Activated CD4-positive, alpha-beta T cell treated with anti-CD3 and anti-CD28 coated beads, Interleukin-2, amount 10 ng/mL, durations not matched to agents 7 days and 5 days (primary cell): ENCODE data around the gene PARVA. TPM values are rescaled to one million over a fixed set of nuclear protein-coding genes. Genes with fewer than 3 reads are reported as not detected.
"Not testable (repeated sequence)": the region's sequence is repeated elsewhere in the genome, so short reads cannot be mapped to it uniquely, and the experiment has no call there.

Experiments used
- CTCF ChIA-PET: fragments of 350-600 bp; sonication (Branson Sonifier 250); formaldehyde crosslinking; loops from one replicate; lab custom pipeline; 2021; ENCODE audit warnings: antibody characterized with exemption; lab: Charles Lee
- POLR2A ChIA-PET: fragments of 350-600 bp; sonication (Branson Sonifier 250); formaldehyde crosslinking; loops from one replicate; lab custom pipeline; 2021; ENCODE audit warnings: antibody characterized with exemption; lab: Charles Lee
- DNase-seq: peaks from one replicate; pipeline ENCODE4 v3.0.0-alpha.2; 2020
- H3K27ac Mint-ChIP-seq: one replicate; pipeline ENCODE4 v1.8.0; 2021; ENCODE audit warnings: mild to moderate bottlenecking, moderate library complexity, mixed read lengths
- H3K27me3 Mint-ChIP-seq: one replicate; pipeline ENCODE4 v1.8.0; 2021; ENCODE audit warnings: mixed read lengths
- H3K36me3 Mint-ChIP-seq: one replicate; pipeline ENCODE4 v1.8.0; 2021; ENCODE audit warnings: low read depth, mixed read lengths
- H3K4me1 Mint-ChIP-seq: one replicate; pipeline ENCODE4 v1.8.0; 2021; ENCODE audit warnings: mixed read lengths
- H3K4me3 Mint-ChIP-seq: one replicate; pipeline ENCODE4 v1.8.0; 2021; ENCODE audit warnings: mild to moderate bottlenecking, moderate library complexity, mixed read lengths
- H3K9me3 Mint-ChIP-seq: one replicate; pipeline ENCODE4 v1.8.0; 2021; ENCODE audit warnings: mixed read lengths
- total RNA-seq, 2 experiments: library from RNA; stranded (reverse); gene quantifications; one replicate each; pipeline ENCODE4 v1.2.3, GENCODE V29; 2021

Gene PARVA
- total RNA-seq, 2 experiments from 2014 or later, result 0.22 TPM; not detected in 1

- no peak overlapping the region for H3K4me3 Mint-ChIP-seq
- no peaks in the 10 kb centered on the region for H3K27me3 Mint-ChIP-seq
- no peak overlapping the region for H3K27ac Mint-ChIP-seq
- POLR2A ChIA-PET, result no interaction called here
- no peaks in the 10 kb centered on the region for H3K9me3 Mint-ChIP-seq
- H3K36me3 Mint-ChIP-seq, result no peaks in the 10 kb centered on the region
- H3K4me1 Mint-ChIP-seq, result no peaks in the 10 kb centered on the region
- CTCF ChIA-PET, result no interaction called here
- no peak for DNase-seq
Observed at GRCh38 chr11:12512826-12513395, 135.5 kb downstream of the PARVA start.

- H3K4me3 Mint-ChIP-seq, result no peak overlapping the region
- no peak overlapping the region for H3K27ac Mint-ChIP-seq
- no peak for DNase-seq
- ChIA-PET POLR2A (no interaction called here), CTCF (interaction anchor here (0.6 to 1.2 kb wide), 3 partner anchors 20 to 1661 kb away, joined by 3 read pairs; no protein-coding TSS in a partner anchor)
- no peaks in the 10 kb centered on the region for H3K36me3 Mint-ChIP-seq
- H3K27me3 Mint-ChIP-seq, result no peaks in the 10 kb centered on the region
- H3K4me1 Mint-ChIP-seq, result no peaks in the 10 kb centered on the region
- H3K9me3 Mint-ChIP-seq, result no peaks in the 10 kb centered on the region
Observed at GRCh38 chr11:12516387-12517105, 139.2 kb downstream of the PARVA start.

GRCh38 chr11:12517306-12517705 is 139.9 kb downstream of the PARVA start:
- H3K4me3 Mint-ChIP-seq, result no peak overlapping the region
- no peaks in the 10 kb centered on the region for H3K27me3 Mint-ChIP-seq
- H3K9me3 Mint-ChIP-seq, result no peaks in the 10 kb centered on the region
- H3K4me1 Mint-ChIP-seq, result no peaks in the 10 kb centered on the region
- CTCF ChIA-PET, result interaction anchor here (0.6 to 1.2 kb wide), 2 partner anchors 21 to 1661 kb away, joined by 3 read pairs; no protein-coding TSS in a partner anchor
- POLR2A ChIA-PET, result no interaction called here
- no peaks in the 10 kb centered on the region for H3K36me3 Mint-ChIP-seq
- H3K27ac Mint-ChIP-seq, result no peak overlapping the region
- no peak for DNase-seq

DNA sequence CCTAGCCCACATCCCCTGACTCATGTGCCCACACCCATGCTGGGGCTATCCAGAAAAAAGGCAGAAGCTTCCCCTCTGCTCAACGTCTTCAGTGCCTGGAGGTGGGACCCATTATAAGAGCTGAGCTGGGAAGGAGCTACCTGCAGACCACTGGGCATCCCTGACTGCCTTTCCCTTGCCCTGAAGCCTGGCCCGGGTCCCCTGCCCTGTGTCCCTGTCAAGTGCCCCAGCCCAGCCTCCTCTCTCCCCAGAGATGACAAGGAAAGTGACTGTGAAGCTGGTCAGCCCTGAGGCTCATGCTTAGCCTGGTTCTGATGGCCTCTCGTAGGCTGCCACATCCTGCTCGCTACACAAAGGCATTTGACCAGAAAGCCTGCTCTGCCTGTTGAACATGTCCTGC is 140.4 kb downstream of the PARVA start:
- Mint-ChIP-seq H3K27ac (no peak overlapping the region), H3K27me3 (no peaks in the 10 kb centered on the region), H3K4me1 (no peaks in the 10 kb centered on the region), H3K4me3 (no peak overlapping the region), H3K36me3 (no peaks in the 10 kb centered on the region), H3K9me3 (no peaks in the 10 kb centered on the region)
- DNase-seq, result no peak
- ChIA-PET POLR2A (no interaction called here), CTCF (interaction anchor here (1.2 kb wide), 1 partner anchor 21 kb away, joined by 3 read pairs; no protein-coding TSS in a partner anchor)

DNA sequence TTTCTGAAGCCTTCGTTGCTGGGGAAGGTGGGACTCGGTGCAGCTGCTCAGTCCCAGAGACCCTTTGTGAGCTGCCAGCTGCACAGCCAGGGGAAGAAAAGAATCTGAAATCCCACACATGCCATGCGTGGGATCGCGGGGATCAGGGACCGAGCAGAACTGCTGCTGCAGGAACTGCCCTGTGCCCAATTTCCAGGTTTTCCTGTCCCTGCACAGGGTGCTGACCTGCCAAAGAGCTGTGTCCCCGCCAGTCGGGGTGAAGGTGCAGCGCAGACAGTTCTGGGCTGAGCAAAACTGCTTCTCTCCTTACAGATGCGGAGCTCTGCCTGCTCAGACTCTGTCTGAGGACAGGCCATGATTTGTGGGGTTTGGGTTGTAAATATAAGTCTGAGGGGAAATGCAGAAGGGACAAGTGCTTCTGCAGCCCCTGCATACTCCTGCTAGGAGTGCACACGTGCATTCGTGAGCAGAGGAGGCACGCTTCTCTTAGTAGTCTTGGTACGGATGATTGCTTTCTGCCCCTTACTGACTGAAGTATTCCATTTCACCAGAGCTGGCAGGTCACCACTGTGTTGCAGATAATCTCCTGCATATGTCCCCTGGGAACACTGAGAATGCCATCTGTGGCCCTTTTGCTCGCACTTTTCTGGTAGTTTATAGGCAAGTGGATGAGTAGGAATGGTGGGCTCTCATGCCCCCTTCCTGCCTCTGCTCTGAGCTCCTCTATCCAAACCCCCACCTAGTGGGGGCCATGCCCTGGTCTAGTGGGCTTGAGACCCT is 141.4 kb downstream of the PARVA start:
- no peaks in the 10 kb centered on the region for H3K4me1 Mint-ChIP-seq
- H3K27me3 Mint-ChIP-seq, result no peaks in the 10 kb centered on the region
- H3K27ac Mint-ChIP-seq, result no peak overlapping the region
- no peaks in the 10 kb centered on the region for H3K9me3 Mint-ChIP-seq
- H3K36me3 Mint-ChIP-seq, result no peaks in the 10 kb centered on the region
- ChIA-PET POLR2A (no interaction called here), CTCF (interaction anchor here (0.6 kb wide), 1 partner anchor 8 kb away, joined by 3 read pairs; no protein-coding TSS in a partner anchor)
- no peak for DNase-seq
- H3K4me3 Mint-ChIP-seq, result no peak overlapping the region

GRCh38 chr11:12520054-12520453 is 142.7 kb downstream of the PARVA start:
- Mint-ChIP-seq H3K4me3 (no peak overlapping the region), H3K36me3 (no peaks in the 10 kb centered on the region), H3K27ac (no peak overlapping the region), H3K9me3 (no peaks in the 10 kb centered on the region), H3K4me1 (no peaks in the 10 kb centered on the region), H3K27me3 (no peaks in the 10 kb centered on the region)
- ChIA-PET POLR2A (no interaction called here), CTCF (no interaction called here)
- no peak for DNase-seq

- H3K4me1 Mint-ChIP-seq, H3K36me3 Mint-ChIP-seq, DNase-seq, H3K27me3 Mint-ChIP-seq, H3K4me3 Mint-ChIP-seq, H3K9me3 Mint-ChIP-seq, H3K27ac Mint-ChIP-seq, POLR2A ChIA-PET, CTCF ChIA-PET: not testable (repeated sequence)
Observed at GRCh38 chr11:12520576-12520975, 143.2 kb downstream of the PARVA start.

- Mint-ChIP-seq H3K4me3 (no peak overlapping the region), H3K4me1 (no peaks in the 10 kb centered on the region), H3K27ac (no peak overlapping the region), H3K36me3 (no peaks in the 10 kb centered on the region), H3K27me3 (no peaks in the 10 kb centered on the region), H3K9me3 (no peaks in the 10 kb centered on the region)
- ChIA-PET POLR2A (no interaction called here), CTCF (no interaction called here)
- DNase-seq, result no peak
Observed at GRCh38 chr11:12523180-12523924, 146.0 kb downstream of the PARVA start.

GRCh38 chr11:12524865-12525264 is 147.5 kb downstream of the PARVA start:
- ChIA-PET CTCF (no interaction called here), POLR2A (interaction anchor here (0.7 kb wide), 1 partner anchor 976 kb away, joined by 3 read pairs; no protein-coding TSS in a partner anchor)
- Mint-ChIP-seq H3K9me3 (no peaks in the 10 kb centered on the region), H3K27ac (no peak overlapping the region), H3K36me3 (no peaks in the 10 kb centered on the region), H3K4me1 (no peaks in the 10 kb centered on the region), H3K4me3 (no peak overlapping the region), H3K27me3 (no peaks in the 10 kb centered on the region)
- no peak for DNase-seq

- CTCF ChIA-PET, result no interaction called here
Observed at GRCh38 chr11:12525466-12526055, 148.2 kb downstream of the PARVA start.

DNA sequence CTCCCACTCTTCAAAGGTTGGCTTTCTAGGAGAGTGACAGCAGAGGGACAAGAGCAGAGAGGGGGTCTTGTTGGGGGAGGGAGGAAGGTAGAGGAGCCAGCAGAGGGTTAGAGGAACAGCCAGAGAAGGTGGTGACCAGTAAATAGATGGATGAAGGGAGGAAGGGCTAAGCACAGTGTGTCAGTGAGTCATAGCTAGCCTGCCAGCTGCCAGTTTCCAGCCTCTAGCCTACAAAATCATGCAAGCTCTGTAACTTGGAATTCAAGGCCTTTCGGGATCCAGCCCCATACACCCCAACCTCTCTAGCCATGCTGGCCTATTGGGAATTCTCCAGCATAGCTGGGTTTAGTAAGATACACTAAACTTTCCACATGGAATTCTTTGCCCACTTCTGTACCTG is 149.4 kb downstream of the PARVA start:
- no peaks in the 10 kb centered on the region for H3K4me1 Mint-ChIP-seq
- no peaks in the 10 kb centered on the region for H3K9me3 Mint-ChIP-seq
- no peaks in the 10 kb centered on the region for H3K27me3 Mint-ChIP-seq
- no peak overlapping the region for H3K27ac Mint-ChIP-seq
- H3K4me3 Mint-ChIP-seq, result no peak overlapping the region
- H3K36me3 Mint-ChIP-seq, result no peaks in the 10 kb centered on the region
- DNase-seq, result no peak
- CTCF ChIA-PET, result interaction anchor here (1.1 kb wide), 1 partner anchor 9 kb away, joined by 3 read pairs; no protein-coding TSS in a partner anchor
- POLR2A ChIA-PET, result no interaction called here

More at GRCh38 chr11:12525466-12526055, 148.2 kb downstream of the PARVA start:
- POLR2A ChIA-PET, result interaction anchor here (0.7 kb wide), 1 partner anchor 976 kb away, joined by 3 read pairs; no protein-coding TSS in a partner anchor
- Mint-ChIP-seq H3K4me1 (no peaks in the 10 kb centered on the region), H3K4me3 (no peak overlapping the region), H3K36me3 (no peaks in the 10 kb centered on the region), H3K27ac (no peak overlapping the region), H3K9me3 (no peaks in the 10 kb centered on the region), H3K27me3 (no peaks in the 10 kb centered on the region)
- DNase-seq, result no peak

DNA sequence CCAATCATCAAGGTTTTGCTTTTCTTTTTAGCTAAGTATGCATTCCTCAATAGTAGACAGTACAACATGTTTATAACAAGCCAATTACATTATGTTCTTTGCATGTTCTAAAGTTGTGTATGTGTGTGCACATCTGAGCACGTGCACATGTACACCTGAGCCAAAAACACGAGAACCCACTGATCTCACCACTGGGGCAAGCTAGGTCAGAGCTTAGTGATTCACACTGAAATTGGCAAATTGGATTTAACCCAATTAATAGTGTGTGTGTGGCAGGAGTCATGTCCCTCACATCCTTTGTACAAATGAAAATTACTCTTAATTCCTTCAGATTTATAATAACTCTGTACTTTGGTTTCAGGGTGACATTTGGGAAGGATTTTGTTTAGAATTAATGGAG is 151.1 kb downstream of the PARVA start:
- Mint-ChIP-seq H3K4me1 (no peaks in the 10 kb centered on the region), H3K36me3 (no peaks in the 10 kb centered on the region), H3K27me3 (no peaks in the 10 kb centered on the region), H3K27ac (no peak overlapping the region), H3K4me3 (no peak overlapping the region), H3K9me3 (no peaks in the 10 kb centered on the region)
- CTCF ChIA-PET, result no interaction called here
- no peak for DNase-seq
- POLR2A ChIA-PET, result no interaction called here
